ENCODE results near the gene BCAN. TPM values are rescaled to one million over a fixed set of nuclear protein-coding genes. Genes with fewer than 3 reads are reported as not detected.
"Not testable (repeated sequence)": the region's sequence is repeated elsewhere in the genome, so short reads cannot be mapped to it uniquely, and the experiment has no call there.

The BCAN gene
- total RNA-seq, 2 donors from 2014 or later, result 0.26 TPM; not detected in 1

- H3K27ac ChIP-seq, result no peak overlapping the region
- no peaks in the 10 kb centered on the region for H3K27me3 ChIP-seq
- WGBS, 2 donors, result 29 to 31% methylated on average over 10 of the region's 10 CpGs
- ATAC-seq (no peak), DNase-seq (no peak)
- peaks cover 24% of the 10 kb centered on the region for H3K4me1 ChIP-seq
- intact Hi-C loops (cut with DNase I), result no loop called here
- peaks cover 0 to 4% of the 10 kb centered on the region in 2 donors for H3K36me3 ChIP-seq (replicated peaks in 1 of 2; ENCODE audit: insufficient read depth in 1 of 2, low read depth in 2 of 2)
- TF ChIP-seq POLR2A (IDR thresholded peaks at IDR 0.05), result no peak
- peak in 3 of 7 experiments; percentile 14 to 27 (median 22) for TF ChIP-seq CTCF (IDR thresholded peaks at IDR 0.05)
- H3K9me3 ChIP-seq, result no peaks in the 10 kb centered on the region
- H3K4me3 ChIP-seq, result no peak overlapping the region
Observed at GRCh38 chr1:156602557-156602993, 39.3 kb upstream of the BCAN start.

- H3K27ac ChIP-seq, result not testable (repeated sequence)
- 72 to 79% methylated on average over 4 of the region's 4 CpGs for WGBS, 2 donors
Observed at GRCh38 chr1:156607344-156607743, 34.6 kb upstream of the BCAN start.

GRCh38 chr1:156608036-156608674 lies 33.8 kb upstream of the BCAN start:
- Histone ChIP-seq H3K9me3 (no peaks in the 10 kb centered on the region), H3K27ac (no peak overlapping the region), H3K36me3 (replicated peaks in 1 of 2; ENCODE audit: insufficient read depth in 1 of 2, low read depth in 2 of 2) (no peaks in the 10 kb centered on the region), H3K4me3 (no peak overlapping the region), H3K4me1 (no peaks in the 10 kb centered on the region), H3K27me3 (no peaks in the 10 kb centered on the region)
- intact Hi-C loops (cut with DNase I), result no loop called here
- peak; percentile 29 to 86 (median 78) for TF ChIP-seq CTCF (IDR thresholded peaks at IDR 0.05)
- TF ChIP-seq POLR2A (IDR thresholded peaks at IDR 0.05), result no peak
- 21 to 26% methylated on average over 7 of the region's 7 CpGs for WGBS, 2 donors
- peak; percentile 83 for ATAC-seq
- peak; percentile 54 to 72 (median 60) for DNase-seq

More at GRCh38 chr1:156607344-156607743, 34.6 kb upstream of the BCAN start:
- H3K9me3 ChIP-seq; H3K4me1 ChIP-seq; H3K27me3 ChIP-seq; DNase-seq; intact Hi-C loops (cut with DNase I); H3K36me3 ChIP-seq (replicated peaks in 1 of 2; ENCODE audit: insufficient read depth in 1 of 2, low read depth in 2 of 2); ATAC-seq; H3K4me3 ChIP-seq: not testable (repeated sequence)

GRCh38 chr1:156608981-156609380 lies 32.9 kb upstream of the BCAN start:
- no peak overlapping the region for H3K4me3 ChIP-seq
- no peaks in the 10 kb centered on the region for H3K4me1 ChIP-seq
- TF ChIP-seq POLR2A (IDR thresholded peaks at IDR 0.05) (no peak), CTCF (IDR thresholded peaks at IDR 0.05) (peak in 6 of 7 experiments; percentile 8 to 38 (median 34))
- H3K36me3 ChIP-seq (replicated peaks in 1 of 2; ENCODE audit: insufficient read depth in 1 of 2, low read depth in 2 of 2), result no peaks in the 10 kb centered on the region
- 29 to 36% methylated on average over 6 of the region's 6 CpGs for whole genome bisulfite sequencing, 2 donors
- H3K9me3 ChIP-seq, result no peaks in the 10 kb centered on the region
- DNase-seq, result peak in 1 of 4 donors; percentile 36
- no peaks in the 10 kb centered on the region for H3K27me3 ChIP-seq
- H3K27ac ChIP-seq, result no peak overlapping the region
- intact Hi-C loops (cut with DNase I), result no loop called here
- ATAC-seq, result no peak

GRCh38 chr1:156610072-156610471 lies 31.8 kb upstream of the BCAN start:
- H3K27me3 ChIP-seq; ATAC-seq; intact Hi-C loops (cut with DNase I); H3K27ac ChIP-seq; H3K36me3 ChIP-seq (replicated peaks in 1 of 2; ENCODE audit: insufficient read depth in 1 of 2, low read depth in 2 of 2); H3K9me3 ChIP-seq; H3K4me1 ChIP-seq; DNase-seq; H3K4me3 ChIP-seq: not testable (repeated sequence)
- 77 to 80% methylated on average over 9 of the region's 9 CpGs for WGBS, 2 donors

- no peak for ATAC-seq
Observed at GRCh38 chr1:156612666-156613065, 29.3 kb upstream of the BCAN start.

More at GRCh38 chr1:156612666-156613065, 29.3 kb upstream of the BCAN start:
- no peaks in the 10 kb centered on the region for H3K27me3 ChIP-seq
- H3K4me1 ChIP-seq, result peaks cover 11% of the 10 kb centered on the region
- H3K27ac ChIP-seq, result no peak overlapping the region
- WGBS, 2 donors, result 43 to 53% methylated on average over 3 of the region's 3 CpGs
- DNase-seq, result no peak
- no peaks in the 10 kb centered on the region for H3K36me3 ChIP-seq (replicated peaks in 1 of 2; ENCODE audit: insufficient read depth in 1 of 2, low read depth in 2 of 2)
- no peaks in the 10 kb centered on the region for H3K9me3 ChIP-seq
- no peak overlapping the region for H3K4me3 ChIP-seq
- intact Hi-C loops (cut with DNase I), result no loop called here
- no peak for TF ChIP-seq CTCF (IDR thresholded peaks at IDR 0.05)
- no peak for TF ChIP-seq POLR2A (IDR thresholded peaks at IDR 0.05)
